ENCODE results near the gene PALLD.

GRCh38 chr4:168637872-168638756 lies 141.3 kb downstream of the PALLD start:
- no peak for TF ChIP-seq POLR2A (IDR thresholded peaks at IDR 0.05)
- no peak for TF ChIP-seq CTCF (IDR thresholded peaks at IDR 0.05)
- no peak for TF ChIP-seq EP300 (IDR thresholded peaks at IDR 0.05)

Measured in gastroesophageal sphincter (tissue), 3 donors.